ENCODE results near the gene CYB5D1. TPM values are rescaled to one million over a fixed set of nuclear protein-coding genes. Genes with fewer than 3 reads are reported as not detected.
A peak's percentile ranks its signal among the peaks of the same experiment; 100 is the strongest.

Gene CYB5D1
- total RNA-seq, 2 experiments from 2014 or later = 13.5 to 16.2 TPM

DNA sequence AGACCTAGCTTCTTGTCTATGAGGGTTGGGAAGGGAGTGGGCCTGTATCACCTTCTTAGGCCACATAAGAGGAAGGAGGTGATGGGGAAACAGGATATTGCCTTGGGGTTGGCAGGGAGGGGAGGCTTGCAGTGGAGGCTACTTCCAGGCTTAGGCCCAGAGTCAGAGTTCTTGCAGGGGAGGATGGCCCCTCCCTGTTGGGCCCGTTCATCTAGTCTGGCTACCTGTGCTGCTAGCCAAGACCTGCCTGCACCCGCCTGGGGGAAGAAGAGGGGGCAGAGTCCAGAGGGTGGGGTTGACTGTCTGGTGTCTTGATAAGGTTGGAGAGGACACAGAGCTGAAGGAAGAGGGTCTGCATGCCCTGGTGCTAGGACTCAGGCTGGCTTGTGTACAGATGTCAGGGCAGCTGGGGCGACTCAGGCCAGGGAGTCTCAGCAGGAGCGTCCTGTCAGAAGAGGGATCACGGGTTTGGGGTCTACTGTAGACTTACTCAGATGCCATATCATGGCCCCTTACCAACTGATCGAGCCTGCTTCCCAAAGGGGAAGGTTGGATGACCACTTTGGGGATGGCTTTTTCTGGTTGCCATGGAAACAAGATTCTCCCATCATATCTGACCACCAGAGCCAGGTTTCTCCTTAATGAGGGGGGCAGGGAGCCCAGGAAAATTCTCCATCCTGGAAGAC lies 18.5 kb upstream of the CYB5D1 start:
- Mint-ChIP-seq H3K27ac (peak overlapping the region; percentile 92), H3K27me3 (no peaks in the 10 kb centered on the region), H3K9me3 (no peaks in the 10 kb centered on the region), H3K4me1 (ENCODE audit: low read depth) (peaks cover 49% of the 10 kb centered on the region), H3K4me3 (peak overlapping the region; percentile 83), H3K36me3 (ENCODE audit: low read depth) (peaks cover 20% of the 10 kb centered on the region)
- ChIA-PET POLR2A (interaction anchor here (1.0 to 7.2 kb wide), 5 partner anchors 9 to 152 kb away, joined by 3 to 74 read pairs (median 8); partner anchors contain the start of genes CYB5D1, NAA38 and TP53), CTCF (interaction anchor here (1.0 to 1.1 kb wide), 3 partner anchors 12 to 18 kb away, joined by 3 to 4 read pairs (median 4); partner anchors contain the start of gene NAA38)
- TF ChIP-seq, protein P1, sequence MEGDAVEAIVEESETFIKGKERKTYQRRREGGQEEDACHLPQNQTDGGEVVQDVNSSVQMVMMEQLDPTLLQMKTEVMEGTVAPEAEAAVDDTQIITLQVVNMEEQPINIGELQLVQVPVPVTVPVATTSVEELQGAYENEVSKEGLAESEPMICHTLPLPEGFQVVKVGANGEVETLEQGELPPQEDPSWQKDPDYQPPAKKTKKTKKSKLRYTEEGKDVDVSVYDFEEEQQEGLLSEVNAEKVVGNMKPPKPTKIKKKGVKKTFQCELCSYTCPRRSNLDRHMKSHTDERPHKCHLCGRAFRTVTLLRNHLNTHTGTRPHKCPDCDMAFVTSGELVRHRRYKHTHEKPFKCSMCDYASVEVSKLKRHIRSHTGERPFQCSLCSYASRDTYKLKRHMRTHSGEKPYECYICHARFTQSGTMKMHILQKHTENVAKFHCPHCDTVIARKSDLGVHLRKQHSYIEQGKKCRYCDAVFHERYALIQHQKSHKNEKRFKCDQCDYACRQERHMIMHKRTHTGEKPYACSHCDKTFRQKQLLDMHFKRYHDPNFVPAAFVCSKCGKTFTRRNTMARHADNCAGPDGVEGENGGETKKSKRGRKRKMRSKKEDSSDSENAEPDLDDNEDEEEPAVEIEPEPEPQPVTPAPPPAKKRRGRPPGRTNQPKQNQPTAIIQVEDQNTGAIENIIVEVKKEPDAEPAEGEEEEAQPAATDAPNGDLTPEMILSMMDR (IDR thresholded peaks at IDR 0.05) = no peak
- ATAC-seq = no peak
- intact Hi-C loops (cut with micrococcal nuclease) = no loop called here
- DNase-seq = no peak

DNA sequence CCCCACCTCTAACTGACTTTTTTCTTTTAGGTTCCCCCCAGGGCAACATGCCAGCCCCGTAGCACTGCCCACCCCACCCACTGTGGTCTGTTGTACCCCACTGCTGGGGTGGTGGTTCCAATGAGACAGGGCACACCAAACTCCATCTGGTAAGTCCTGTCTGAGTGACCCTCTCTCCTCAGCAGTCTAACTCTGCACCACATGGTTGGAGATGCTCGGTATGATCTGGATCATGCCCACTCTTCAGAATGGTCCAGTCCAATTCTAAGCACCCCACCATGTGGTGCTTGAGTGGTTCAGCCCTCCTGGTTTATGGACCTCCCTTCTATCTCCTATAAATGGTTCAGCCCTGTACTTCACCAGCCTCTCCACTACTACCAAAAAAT lies 17.9 kb upstream of the CYB5D1 start:
- H3K36me3 Mint-ChIP-seq (ENCODE audit: low read depth) = peaks cover 22% of the 10 kb centered on the region
- intact Hi-C loops (cut with micrococcal nuclease) = loop anchor here (5.0 kb wide), 1 partner anchor 47 kb away; the partner anchor contains the start of gene CHD3
- no peaks in the 10 kb centered on the region for H3K27me3 Mint-ChIP-seq
- DNase-seq (peak; percentile 68), ATAC-seq (no peak)
- H3K27ac Mint-ChIP-seq = peak overlapping the region; percentile 92
- H3K9me3 Mint-ChIP-seq = no peaks in the 10 kb centered on the region
- TF ChIP-seq, protein P1 (IDR thresholded peaks at IDR 0.05) = no peak
- ChIA-PET CTCF (interaction anchor here (1.0 kb wide), 1 partner anchor 15 kb away, joined by 4 read pairs; no protein-coding TSS in a partner anchor), POLR2A (interaction anchor here (1.0 to 5.8 kb wide), 3 partner anchors 10 to 333 kb away, joined by 3 to 42 read pairs (median 4); partner anchors contain the start of genes CYB5D1 and NAA38)
- peaks cover 49% of the 10 kb centered on the region for H3K4me1 Mint-ChIP-seq (ENCODE audit: low read depth)
- H3K4me3 Mint-ChIP-seq = peak overlapping the region; percentile 83

- ChIA-PET CTCF (interaction anchor here (0.7 to 1.2 kb wide), 4 partner anchors 15 to 150 kb away, joined by 3 to 5 read pairs (median 4); no protein-coding TSS in a partner anchor), POLR2A (interaction anchor here (0.6 to 6.6 kb wide), 10 partner anchors 10 to 333 kb away, joined by 3 to 35 read pairs (median 3); partner anchors contain the start of genes CNTROB, NAA38, TMEM88 and TP53)
- H3K27me3 Mint-ChIP-seq = no peaks in the 10 kb centered on the region
- no peak for DNase-seq
- no peak for ATAC-seq
- H3K9me3 Mint-ChIP-seq = no peaks in the 10 kb centered on the region
- H3K4me1 Mint-ChIP-seq (ENCODE audit: low read depth) = peaks cover 49% of the 10 kb centered on the region
- peaks cover 26% of the 10 kb centered on the region for H3K36me3 Mint-ChIP-seq (ENCODE audit: low read depth)
- intact Hi-C loops (cut with micrococcal nuclease) = loop anchor here (5.0 kb wide), 1 partner anchor 47 kb away; the partner anchor contains the start of gene CHD3
- H3K4me3 Mint-ChIP-seq = peak overlapping the region; percentile 83
- TF ChIP-seq, protein P1 (IDR thresholded peaks at IDR 0.05) = no peak
- peak overlapping the region; percentile 92 for H3K27ac Mint-ChIP-seq
Measured at GRCh38 chr17:7840441-7840840, 17.4 kb upstream of the CYB5D1 start.

- ATAC-seq (no peak), DNase-seq (no peak)
- no peaks in the 10 kb centered on the region for H3K9me3 Mint-ChIP-seq
- H3K27me3 Mint-ChIP-seq = no peaks in the 10 kb centered on the region
- H3K36me3 Mint-ChIP-seq (ENCODE audit: low read depth) = peaks cover 29% of the 10 kb centered on the region
- TF ChIP-seq, protein P1 (IDR thresholded peaks at IDR 0.05) = no peak
- intact Hi-C loops (cut with micrococcal nuclease) = loop anchor here (5.0 kb wide), 1 partner anchor 46 kb away; the partner anchor contains the start of gene CHD3
- H3K27ac Mint-ChIP-seq = peak overlapping the region; percentile 92
- peak overlapping the region; percentile 83 for H3K4me3 Mint-ChIP-seq
- ChIA-PET POLR2A (interaction anchor here (0.6 to 6.6 kb wide), 10 partner anchors 9 to 332 kb away, joined by 3 to 35 read pairs (median 3); partner anchors contain the start of genes CNTROB, NAA38, TMEM88 and TP53), CTCF (interaction anchor here (0.7 to 1.2 kb wide), 3 partner anchors 20 to 149 kb away, joined by 3 to 5 read pairs (median 4); no protein-coding TSS in a partner anchor)
- peaks cover 52% of the 10 kb centered on the region for H3K4me1 Mint-ChIP-seq (ENCODE audit: low read depth)
Measured at GRCh38 chr17:7840875-7841274, 16.9 kb upstream of the CYB5D1 start.
